Activated naive CD4-positive, alpha-beta T cell treated with anti-CD3 and anti-CD28 coated beads, Interleukin-2, amount 10 ng/mL, durations not matched to agents 7 days and 5 days (primary cell): ENCODE measurements around the gene TLN1.
A peak's percentile ranks its signal among the peaks of the same experiment; 100 is the strongest.

Experiments
- CTCF ChIA-PET: fragments of 350-600 bp; sonication (Branson Sonifier 250); formaldehyde crosslinking; loops from one replicate; lab custom pipeline; 2021; ENCODE audit warnings: antibody characterized with exemption; lab: Charles Lee
- DNase-seq: peaks from one replicate; pipeline ENCODE4 v3.0.0-alpha.2; 2020
- H3K27ac Mint-ChIP-seq: one replicate; pipeline ENCODE4 v1.8.0; 2021; ENCODE audit warnings: mild to moderate bottlenecking, moderate library complexity, mixed read lengths
- H3K27me3 Mint-ChIP-seq: one replicate; pipeline ENCODE4 v1.8.0; 2021; ENCODE audit warnings: mild to moderate bottlenecking, mixed read lengths
- H3K36me3 Mint-ChIP-seq: one replicate; pipeline ENCODE4 v1.8.0; 2021; ENCODE audit warnings: mixed read lengths
- H3K4me1 Mint-ChIP-seq: one replicate; pipeline ENCODE4 v1.8.0; 2021; ENCODE audit warnings: mixed read lengths
- H3K4me3 Mint-ChIP-seq: one replicate; pipeline ENCODE4 v1.8.0; 2021; ENCODE audit warnings: mild to moderate bottlenecking, moderate library complexity, mixed read lengths
- H3K9me3 Mint-ChIP-seq: one replicate; pipeline ENCODE4 v1.8.0; 2021; ENCODE audit warnings: mixed read lengths

Gene TLN1

GRCh38 chr9:35688558-35689541, 43.1 kb downstream of the TLN1 start:
- peaks cover 20% of the 10 kb centered on the region for H3K27me3 Mint-ChIP-seq
- DNase-seq, result no peak
- CTCF ChIA-PET, result interaction anchor here (0.9 to 2.2 kb wide), 8 partner anchors 8 to 85 kb away, joined by 3 to 16 read pairs (median 4); partner anchors contain the start of genes CCDC107 and RMRP
- peak overlapping the region; percentile 3 for H3K27ac Mint-ChIP-seq
- H3K4me3 Mint-ChIP-seq, result peak overlapping the region; percentile 57
- H3K36me3 Mint-ChIP-seq, result no peaks in the 10 kb centered on the region
- H3K9me3 Mint-ChIP-seq, result no peaks in the 10 kb centered on the region
- H3K4me1 Mint-ChIP-seq, result peaks cover 27% of the 10 kb centered on the region

GRCh38 chr9:35687972-35688557, 43.9 kb downstream of the TLN1 start:
- Mint-ChIP-seq H3K4me1 (peaks cover 27% of the 10 kb centered on the region), H3K9me3 (no peaks in the 10 kb centered on the region), H3K4me3 (no peak overlapping the region), H3K27me3 (peaks cover 24% of the 10 kb centered on the region), H3K36me3 (no peaks in the 10 kb centered on the region), H3K27ac (no peak overlapping the region)
- DNase-seq, result no peak
- CTCF ChIA-PET, result interaction anchor here (0.9 to 2.2 kb wide), 8 partner anchors 8 to 84 kb away, joined by 3 to 16 read pairs (median 4); partner anchors contain the start of genes CCDC107 and RMRP

GRCh38 chr9:35687306-35687705, 44.7 kb downstream of the TLN1 start:
- H3K4me3 Mint-ChIP-seq, result no peak overlapping the region
- peaks cover 27% of the 10 kb centered on the region for H3K4me1 Mint-ChIP-seq
- CTCF ChIA-PET, result interaction anchor here (1.3 to 2.2 kb wide), 4 partner anchors 9 to 71 kb away, joined by 4 to 16 read pairs (median 6); partner anchors contain the start of genes CCDC107 and RMRP
- DNase-seq, result no peak
- no peaks in the 10 kb centered on the region for H3K9me3 Mint-ChIP-seq
- H3K27ac Mint-ChIP-seq, result no peak overlapping the region
- H3K36me3 Mint-ChIP-seq, result no peaks in the 10 kb centered on the region
- peaks cover 29% of the 10 kb centered on the region for H3K27me3 Mint-ChIP-seq

- H3K36me3 Mint-ChIP-seq, result no peaks in the 10 kb centered on the region
- H3K4me3 Mint-ChIP-seq, result no peak overlapping the region
- H3K27ac Mint-ChIP-seq, result no peak overlapping the region
- CTCF ChIA-PET, result interaction anchor here (0.7 to 4.9 kb wide), 3 partner anchors 10 to 1070 kb away, joined by 3 to 49 read pairs (median 16); no protein-coding TSS in a partner anchor
- DNase-seq, result no peak
- peaks cover 21% of the 10 kb centered on the region for H3K4me1 Mint-ChIP-seq
- H3K9me3 Mint-ChIP-seq, result no peaks in the 10 kb centered on the region
- peaks cover 37% of the 10 kb centered on the region for H3K27me3 Mint-ChIP-seq
Observed at GRCh38 chr9:35686222-35687203, 45.5 kb downstream of the TLN1 start.

GRCh38 chr9:35685506-35685905, 46.5 kb downstream of the TLN1 start:
- DNase-seq, result no peak
- Mint-ChIP-seq H3K9me3 (no peaks in the 10 kb centered on the region), H3K36me3 (no peaks in the 10 kb centered on the region), H3K27ac (no peak overlapping the region), H3K4me3 (no peak overlapping the region), H3K27me3 (peaks cover 33% of the 10 kb centered on the region), H3K4me1 (peaks cover 12% of the 10 kb centered on the region)
- CTCF ChIA-PET, result interaction anchor here (4.9 kb wide), 1 partner anchor 11 kb away, joined by 49 read pairs; no protein-coding TSS in a partner anchor

- no peaks in the 10 kb centered on the region for H3K9me3 Mint-ChIP-seq
- no peak overlapping the region for H3K27ac Mint-ChIP-seq
- peaks cover 10% of the 10 kb centered on the region for H3K4me1 Mint-ChIP-seq
- H3K36me3 Mint-ChIP-seq, result no peaks in the 10 kb centered on the region
- DNase-seq, result no peak
- H3K27me3 Mint-ChIP-seq, result peaks cover 39% of the 10 kb centered on the region
- H3K4me3 Mint-ChIP-seq, result no peak overlapping the region
- CTCF ChIA-PET, result interaction anchor here (0.9 to 4.9 kb wide), 3 partner anchors 12 to 72 kb away, joined by 3 to 49 read pairs (median 3); no protein-coding TSS in a partner anchor
Observed at GRCh38 chr9:35684921-35685320, 47.1 kb downstream of the TLN1 start.

GRCh38 chr9:35683323-35683722, 48.7 kb downstream of the TLN1 start:
- Mint-ChIP-seq H3K4me1 (peaks cover 2% of the 10 kb centered on the region), H3K27ac (no peak overlapping the region), H3K36me3 (no peaks in the 10 kb centered on the region), H3K4me3 (no peak overlapping the region), H3K27me3 (peaks cover 44% of the 10 kb centered on the region), H3K9me3 (no peaks in the 10 kb centered on the region)
- CTCF ChIA-PET, result interaction anchor here (0.8 to 4.9 kb wide), 4 partner anchors 8 to 72 kb away, joined by 3 to 49 read pairs (median 3); no protein-coding TSS in a partner anchor
- no peak for DNase-seq

- no peaks in the 10 kb centered on the region for H3K36me3 Mint-ChIP-seq
- H3K4me3 Mint-ChIP-seq, result no peak overlapping the region
- peaks cover 50% of the 10 kb centered on the region for H3K27me3 Mint-ChIP-seq
Observed at GRCh38 chr9:35682520-35683315, 49.3 kb downstream of the TLN1 start.

GRCh38 chr9:35682051-35682450, 49.9 kb downstream of the TLN1 start:
- CTCF ChIA-PET, result interaction anchor here (4.9 kb wide), 1 partner anchor 14 kb away, joined by 49 read pairs; no protein-coding TSS in a partner anchor
- no peak overlapping the region for H3K27ac Mint-ChIP-seq
- no peak for DNase-seq
- H3K9me3 Mint-ChIP-seq, result no peaks in the 10 kb centered on the region
- H3K4me3 Mint-ChIP-seq, result no peak overlapping the region
- H3K36me3 Mint-ChIP-seq, result no peaks in the 10 kb centered on the region
- no peaks in the 10 kb centered on the region for H3K4me1 Mint-ChIP-seq
- peaks cover 52% of the 10 kb centered on the region for H3K27me3 Mint-ChIP-seq

More at GRCh38 chr9:35682520-35683315, 49.3 kb downstream of the TLN1 start:
- DNase-seq, result no peak
- H3K27ac Mint-ChIP-seq, result no peak overlapping the region
- no peaks in the 10 kb centered on the region for H3K9me3 Mint-ChIP-seq
- peaks cover 2% of the 10 kb centered on the region for H3K4me1 Mint-ChIP-seq
- CTCF ChIA-PET, result interaction anchor here (4.9 kb wide), 1 partner anchor 14 kb away, joined by 49 read pairs; no protein-coding TSS in a partner anchor

GRCh38 chr9:35681341-35682002, 50.5 kb downstream of the TLN1 start:
- H3K4me3 Mint-ChIP-seq, result no peak overlapping the region
- no peak for DNase-seq
- H3K27me3 Mint-ChIP-seq, result peaks cover 58% of the 10 kb centered on the region
- no peaks in the 10 kb centered on the region for H3K36me3 Mint-ChIP-seq
- CTCF ChIA-PET, result no interaction called here
- H3K27ac Mint-ChIP-seq, result no peak overlapping the region
- no peaks in the 10 kb centered on the region for H3K9me3 Mint-ChIP-seq
- peaks cover 3% of the 10 kb centered on the region for H3K4me1 Mint-ChIP-seq

- Mint-ChIP-seq H3K27ac (no peak overlapping the region), H3K36me3 (no peaks in the 10 kb centered on the region), H3K27me3 (peaks cover 67% of the 10 kb centered on the region), H3K4me1 (peaks cover 6% of the 10 kb centered on the region), H3K9me3 (no peaks in the 10 kb centered on the region), H3K4me3 (no peak overlapping the region)
- DNase-seq, result no peak
- CTCF ChIA-PET, result interaction anchor here (0.7 to 1.7 kb wide), 2 partner anchors 16 to 108 kb away, joined by 3 to 5 read pairs; no protein-coding TSS in a partner anchor
Observed at GRCh38 chr9:35680331-35681105, 51.5 kb downstream of the TLN1 start.
